Measurements from ENCODE around the gene MUS81. TPM values are rescaled to one million over a fixed set of nuclear protein-coding genes. Genes with fewer than 3 reads are reported as not detected.
A peak's percentile ranks its signal among the peaks of the same experiment; 100 is the strongest.

MUS81 gene
- total RNA-seq, 1 donor from 2014 or later: 52.8 TPM

GRCh38 chr11:65871811-65872548 is 11.7 kb downstream of the MUS81 start:
- DNase-seq (ENCODE audit: low read depth, low spot score): no peak

- DNase-seq (ENCODE audit: low read depth, low spot score): no peak
Measured at GRCh38 chr11:65872586-65873317, 12.5 kb downstream of the MUS81 start, which contains the start of gene EFEMP2. EFEMP2 (minus strand) TSS chr11:65872800; CDS start chr11:65872354, 446 bp downstream.

GRCh38 chr11:65873318-65874156 is 13.3 kb downstream of the MUS81 start:
- no peak for DNase-seq (ENCODE audit: low read depth, low spot score)

- no peak for DNase-seq (ENCODE audit: low read depth, low spot score)
Measured at GRCh38 chr11:65879617-65880016, 19.4 kb downstream of the MUS81 start, which contains the start of gene CTSW. CTSW (plus strand) TSS chr11:65879837; CDS start chr11:65879855, 18 bp downstream.

- DNase-seq (ENCODE audit: low read depth, low spot score): no peak
Measured at GRCh38 chr11:65880027-65880426, 19.8 kb downstream of the MUS81 start.

- DNase-seq (ENCODE audit: low read depth, low spot score): no peak
Measured at GRCh38 chr11:65880844-65881421, 20.7 kb downstream of the MUS81 start.

- no peak for DNase-seq (ENCODE audit: low read depth, low spot score)
Measured at GRCh38 chr11:65882120-65883057, 22.2 kb downstream of the MUS81 start.

GRCh38 chr11:65883058-65883761 is 23.0 kb downstream of the MUS81 start:
- no peak for DNase-seq (ENCODE audit: low read depth, low spot score)

- no peak for DNase-seq (ENCODE audit: low read depth, low spot score)
Measured at GRCh38 chr11:65883786-65884715, 23.8 kb downstream of the MUS81 start.

- no peak for DNase-seq (ENCODE audit: low read depth, low spot score)
Measured at GRCh38 chr11:65884716-65885092, 24.5 kb downstream of the MUS81 start.

GRCh38 chr11:65885231-65885630 is 25.0 kb downstream of the MUS81 start:
- DNase-seq (ENCODE audit: low read depth, low spot score): no peak

- no peak for DNase-seq (ENCODE audit: low read depth, low spot score)
Measured at GRCh38 chr11:65885808-65886536, 25.7 kb downstream of the MUS81 start.

GRCh38 chr11:65886826-65887722 is 26.8 kb downstream of the MUS81 start:
- no peak for DNase-seq (ENCODE audit: low read depth, low spot score)

GRCh38 chr11:65887723-65888162 is 27.5 kb downstream of the MUS81 start:
- no peak for DNase-seq (ENCODE audit: low read depth, low spot score)

- DNase-seq (ENCODE audit: low read depth, low spot score): peak; percentile 91
Measured at GRCh38 chr11:65888163-65888814, 28.1 kb downstream of the MUS81 start, which contains the start of gene FIBP. FIBP (minus strand) TSS chr11:65888471; CDS start chr11:65888418, 53 bp downstream.

Measured in pulmonary artery endothelial cell (primary cell).